Large intestine (tissue), 3 donors: ENCODE data around the gene HMOX1. TPM values are rescaled to one million over a fixed set of nuclear protein-coding genes. Genes with fewer than 3 reads are reported as not detected.
"Not testable (repeated sequence)": the region's sequence is repeated elsewhere in the genome, so short reads cannot be mapped to it uniquely, and the experiment has no call there.

Experiments used
- DNase-seq, 2 donors: peaks; one replicate each; pipeline versions ENCODE4 v3.0.0 to v3.0.0-alpha.2; 2013
- H3K27ac ChIP-seq: one replicate; pipeline ENCODE4 v1.5.1; 2013; ENCODE audit warnings: low read length
- H3K27me3 ChIP-seq: 2 replicates; pipeline ENCODE4 v1.6.1; 2013; ENCODE audit warnings: low read length; ENCODE audit not compliant: control insufficient read depth, insufficient read depth
- H3K36me3 ChIP-seq: 2 replicates; pipeline ENCODE4 v1.6.1; 2013; ENCODE audit warnings: low read length; ENCODE audit not compliant: control insufficient read depth, insufficient read depth
- H3K4me1 ChIP-seq: one replicate; pipeline ENCODE4 v1.6.1; 2013; ENCODE audit warnings: low read length; ENCODE audit not compliant: control insufficient read depth, insufficient read depth
- H3K4me3 ChIP-seq: one replicate; pipeline ENCODE4 v1.5.1; 2013; ENCODE audit warnings: low read length
- H3K9me3 ChIP-seq: one replicate; pipeline ENCODE4 v1.6.1; 2013; ENCODE audit warnings: mild to moderate bottlenecking, low read depth, low read length, moderate library complexity; ENCODE audit not compliant: control insufficient read depth
- WGBS: methylation state at CpG from one replicate; pipeline ENCODE4 v1.1.5; 2013; ENCODE audit warnings: low lambda C conversion rate; ENCODE audit not compliant: insufficient coverage; 5-methylcytosine and 5-hydroxymethylcytosine counted together
- polyA plus RNA-seq: library from polyadenylated mRNA; unstranded; fragments of 120-200 nt; gene quantifications from one replicate; pipeline ENCODE4 v1.2.1, GENCODE V29; 2013

HMOX1 gene
- polyA plus RNA-seq, 1 donor = 81.5 TPM

- no peak overlapping the region for H3K4me3 ChIP-seq
- H3K9me3 ChIP-seq = no peaks in the 10 kb centered on the region
- DNase-seq = peak in 1 of 2 donors; percentile 42
- no peak overlapping the region for H3K27ac ChIP-seq
- no peaks in the 10 kb centered on the region for H3K27me3 ChIP-seq
- 100% methylated on average over 1 of the region's 16 CpGs for WGBS
- H3K36me3 ChIP-seq = peaks cover 21% of the 10 kb centered on the region
- H3K4me1 ChIP-seq = peaks cover 17% of the 10 kb centered on the region
These were observed 12.5 kb downstream of the HMOX1 start for GRCh38 chr22:35393116-35394010.

- peaks cover 17% of the 10 kb centered on the region for H3K4me1 ChIP-seq
- H3K4me3 ChIP-seq = no peak overlapping the region
- H3K27me3 ChIP-seq = no peaks in the 10 kb centered on the region
- no peak overlapping the region for H3K27ac ChIP-seq
- DNase-seq = no peak
- no peaks in the 10 kb centered on the region for H3K9me3 ChIP-seq
- WGBS = no CpG with 5 or more reads among the region's 4 CpGs
- peaks cover 21% of the 10 kb centered on the region for H3K36me3 ChIP-seq
These were observed 13.1 kb downstream of the HMOX1 start for GRCh38 chr22:35394011-35394312.

- no peak for DNase-seq
- no peaks in the 10 kb centered on the region for H3K27me3 ChIP-seq
- H3K36me3 ChIP-seq = peaks cover 15% of the 10 kb centered on the region
- peaks cover 3% of the 10 kb centered on the region for H3K9me3 ChIP-seq
- H3K27ac ChIP-seq = no peak overlapping the region
- H3K4me1 ChIP-seq = peaks cover 17% of the 10 kb centered on the region
- no peak overlapping the region for H3K4me3 ChIP-seq
- no CpG with 5 or more reads among the region's 5 CpGs for WGBS
These were observed 14.1 kb downstream of the HMOX1 start for GRCh38 chr22:35394810-35395563.

GRCh38 chr22:35396622-35397021, 15.7 kb downstream of the HMOX1 start:
- H3K27me3 ChIP-seq, H3K9me3 ChIP-seq, H3K36me3 ChIP-seq, H3K27ac ChIP-seq, DNase-seq, H3K4me3 ChIP-seq: not testable (repeated sequence)
- no CpG with 5 or more reads among the region's 6 CpGs for WGBS
- peaks cover 16% of the 10 kb centered on the region for H3K4me1 ChIP-seq

GRCh38 chr22:35397095-35397904, 16.4 kb downstream of the HMOX1 start:
- Histone ChIP-seq H3K27ac (peak overlapping the region; percentile 52), H3K4me3 (no peak overlapping the region), H3K4me1 (peaks cover 13% of the 10 kb centered on the region), H3K36me3 (peaks cover 11% of the 10 kb centered on the region), H3K27me3 (no peaks in the 10 kb centered on the region), H3K9me3 (peaks cover 3% of the 10 kb centered on the region)
- peak in 1 of 2 donors; percentile 63 for DNase-seq
- 20% methylated on average over 3 of the region's 13 CpGs for WGBS

GRCh38 chr22:35398591-35398973, 17.7 kb downstream of the HMOX1 start:
- Histone ChIP-seq H3K4me3 (no peak overlapping the region), H3K27ac (no peak overlapping the region), H3K36me3 (peaks cover 15% of the 10 kb centered on the region), H3K4me1 (peaks cover 5% of the 10 kb centered on the region), H3K27me3 (no peaks in the 10 kb centered on the region), H3K9me3 (peaks cover 3% of the 10 kb centered on the region)
- no peak for DNase-seq
- no CpG with 5 or more reads among the region's 4 CpGs for WGBS

GRCh38 chr22:35399114-35399677, 18.3 kb downstream of the HMOX1 start:
- no peak for DNase-seq
- Histone ChIP-seq H3K36me3 (peaks cover 16% of the 10 kb centered on the region), H3K4me3 (peak overlapping the region; percentile 84), H3K27ac (peak overlapping the region; percentile 12), H3K9me3 (peaks cover 3% of the 10 kb centered on the region), H3K4me1 (peaks cover 5% of the 10 kb centered on the region), H3K27me3 (no peaks in the 10 kb centered on the region)
- 100% methylated on average over 1 of the region's 24 CpGs for WGBS

- WGBS = 60% methylated on average over 1 of the region's 64 CpGs
- peak; percentile 97 to 98 for DNase-seq
- Histone ChIP-seq H3K36me3 (peaks cover 21% of the 10 kb centered on the region), H3K4me1 (peaks cover 5% of the 10 kb centered on the region), H3K27ac (peak within 1 kb of the TSS; percentile 12), H3K27me3 (no peaks in the 10 kb centered on the region), H3K9me3 (peaks cover 3% of the 10 kb centered on the region), H3K4me3 (peak within 1 kb of the TSS; percentile 84)
These were observed 19.0 kb downstream of the HMOX1 start, which contains the start of gene MCM5 for GRCh38 chr22:35399678-35400500. MCM5 (plus strand) TSS chr22:35400140; CDS start chr22:35400439, 299 bp downstream.

- Histone ChIP-seq H3K27me3 (no peaks in the 10 kb centered on the region), H3K36me3 (peaks cover 26% of the 10 kb centered on the region), H3K9me3 (peaks cover 3% of the 10 kb centered on the region), H3K27ac (no peak overlapping the region), H3K4me3 (peak overlapping the region; percentile 84), H3K4me1 (peaks cover 5% of the 10 kb centered on the region)
- no peak for DNase-seq
- no CpG with 5 or more reads among the region's 20 CpGs for WGBS
These were observed 19.6 kb downstream of the HMOX1 start for GRCh38 chr22:35400501-35400790.
